CD4-positive, alpha-beta T cell (primary cell): ENCODE measurements around the gene RAPH1. TPM values are rescaled to one million over a fixed set of nuclear protein-coding genes. Genes with fewer than 3 reads are reported as not detected.

Experiments
- ATAC-seq: fragments of 200-7000 bp; cut with Tn5 transposase; one replicate; pipeline ENCODE4 v1.10.0; 2022; ENCODE audit warnings: mild to moderate bottlenecking; ENCODE audit not compliant: poor library complexity
- CTCF ChIA-PET: fragments of 350-600 bp; sonication (Branson Sonifier 250); formaldehyde crosslinking; loops from one replicate; lab custom pipeline; 2021; ENCODE audit warnings: antibody characterized with exemption, inconsistent platforms; lab: Charles Lee
- POLR2A ChIA-PET: fragments of 350-600 bp; sonication (Branson Sonifier 250); formaldehyde crosslinking; loops from one replicate; lab custom pipeline; 2021; ENCODE audit warnings: antibody characterized with exemption, inconsistent platforms; lab: Charles Lee
- DNase-seq, 14 experiments: peaks; one replicate each; pipeline ENCODE4 v3.0.0-alpha.2; 2013 to 2020; ENCODE audit warnings: mixed read lengths in 2 of 14
- H3K27ac ChIP-seq, 2 donors: one replicate each; pipeline versions ENCODE4 v1.5.1 to v1.7.0; 2013; ENCODE audit warnings: low read length in 2 of 2, low read depth in 1 of 2, mild to moderate bottlenecking in 1 of 2
- H3K27me3 ChIP-seq, 2 experiments: 1 replicate in 1 of 2; 2 replicates in 1 of 2; pipeline versions ENCODE4 v1.6.1 to v1.7.0; 2013; ENCODE audit warnings: low read length in 2 of 2, control low read depth in 1 of 2, mild to moderate bottlenecking in 1 of 2, moderate library complexity in 1 of 2; ENCODE audit not compliant: insufficient read depth in 2 of 2, control insufficient read depth in 1 of 2
- H3K36me3 ChIP-seq: one replicate; pipeline ENCODE4 v1.6.1; 2013; ENCODE audit warnings: low read length, control low read depth; ENCODE audit not compliant: insufficient read depth
- H3K4me1 ChIP-seq: one replicate; pipeline ENCODE4 v1.6.1; 2013; ENCODE audit warnings: low read length, control low read depth; ENCODE audit not compliant: insufficient read depth
- H3K4me3 ChIP-seq: one replicate; pipeline ENCODE4 v1.5.1; 2013; ENCODE audit warnings: mild to moderate bottlenecking, low read length, moderate library complexity
- H3K9me3 ChIP-seq, 2 experiments: 1 replicate in 1 of 2; 2 replicates in 1 of 2; pipeline versions ENCODE4 v1.6.1 to v1.7.0; 2013; ENCODE audit warnings: low read length in 2 of 2, mild to moderate bottlenecking in 2 of 2, control low read depth in 1 of 2, moderate library complexity in 1 of 2; ENCODE audit not compliant: control insufficient read depth in 1 of 2, insufficient read depth in 1 of 2
- H3K27ac Mint-ChIP-seq: one replicate; pipeline ENCODE4 v1.8.0; 2020; ENCODE audit warnings: mixed read lengths
- H3K27me3 Mint-ChIP-seq: one replicate; pipeline ENCODE4 v1.8.0; 2021; ENCODE audit warnings: mixed read lengths
- H3K36me3 Mint-ChIP-seq: one replicate; pipeline ENCODE4 v1.8.0; 2021; ENCODE audit warnings: low read depth, mixed read lengths
- H3K4me1 Mint-ChIP-seq: one replicate; pipeline ENCODE4 v1.8.0; 2021; ENCODE audit warnings: low read depth, mixed read lengths
- H3K4me3 Mint-ChIP-seq: one replicate; pipeline ENCODE4 v1.8.0; 2020; ENCODE audit warnings: mild to moderate bottlenecking, mixed read lengths
- H3K9me3 Mint-ChIP-seq: one replicate; pipeline ENCODE4 v1.8.0; 2020; ENCODE audit warnings: mixed read lengths
- CTCF ChIP-seq: fragments of 200-600 bp; IDR thresholded peaks from one replicate; pipeline ENCODE4 v1.8.0; 2022; ENCODE audit warnings: antibody characterized with exemption, mild to moderate bottlenecking
- intact Hi-C, 2 experiments: fragments of 100-400 bp; cut with DNase I in 1 of 2; cut with micrococcal nuclease in 1 of 2; formaldehyde crosslinking; loops; one replicate each; pipeline versions ENCODE4 v1.15.1 to v1.9.0; 2023 to 2025; cut with DNase I, micrococcal nuclease
- total RNA-seq, 174 experiments: library from RNA in 2 of 174; stranded (reverse) in 2 of 174; gene quantifications; one replicate each; pipeline ENCODE4 v1.2.3 and lab custom pipeline; 2021 to 2026

Gene RAPH1
- total RNA-seq, 2 experiments from 2014 or later, result 4.3 to 5.8 TPM

- H3K36me3 ChIP-seq, result no peaks in the 10 kb centered on the region
- no peak for TF ChIP-seq CTCF
- no peaks in the 10 kb centered on the region for H3K27me3 ChIP-seq
- intact Hi-C loops, result no loop called here
- no peak overlapping the region for H3K27ac Mint-ChIP-seq
- ATAC-seq, result peak; percentile 44
- H3K4me3 ChIP-seq, result no peak overlapping the region
- POLR2A ChIA-PET, result no interaction called here
- H3K4me1 Mint-ChIP-seq, result peaks cover 3% of the 10 kb centered on the region
- CTCF ChIA-PET, result interaction anchor here (1.1 kb wide), 1 partner anchor 190 kb away, joined by 3 read pairs; no protein-coding TSS in a partner anchor
- H3K27me3 Mint-ChIP-seq, result no peaks in the 10 kb centered on the region
- no peaks in the 10 kb centered on the region for H3K9me3 Mint-ChIP-seq
- H3K27ac ChIP-seq, result no peak overlapping the region
- no peaks in the 10 kb centered on the region for H3K36me3 Mint-ChIP-seq
- H3K4me1 ChIP-seq, result no peaks in the 10 kb centered on the region
- DNase-seq, result peak in 2 of 14 experiments; percentile 20 to 21
- no peaks in the 10 kb centered on the region for H3K9me3 ChIP-seq
- no peak overlapping the region for H3K4me3 Mint-ChIP-seq
Measured at GRCh38 chr2:203492965-203493364, 42.1 kb downstream of the RAPH1 start.

GRCh38 chr2:203490391-203490790, 44.7 kb downstream of the RAPH1 start:
- no peak overlapping the region for H3K4me3 Mint-ChIP-seq
- Histone ChIP-seq H3K27ac (no peak overlapping the region), H3K36me3 (no peaks in the 10 kb centered on the region), H3K27me3 (no peaks in the 10 kb centered on the region), H3K9me3 (no peaks in the 10 kb centered on the region), H3K4me1 (no peaks in the 10 kb centered on the region), H3K4me3 (no peak overlapping the region)
- no peaks in the 10 kb centered on the region for H3K27me3 Mint-ChIP-seq
- ATAC-seq (no peak), DNase-seq (no peak)
- H3K4me1 Mint-ChIP-seq, result no peaks in the 10 kb centered on the region
- TF ChIP-seq CTCF, result no peak
- POLR2A ChIA-PET, result no interaction called here
- H3K9me3 Mint-ChIP-seq, result no peaks in the 10 kb centered on the region
- no peaks in the 10 kb centered on the region for H3K36me3 Mint-ChIP-seq
- intact Hi-C loops, result no loop called here
- H3K27ac Mint-ChIP-seq, result no peak overlapping the region
- CTCF ChIA-PET, result interaction anchor here (1.2 kb wide), 1 partner anchor 325 kb away, joined by 4 read pairs; no protein-coding TSS in a partner anchor

- H3K4me1 ChIP-seq, result peaks cover under 1% of the 10 kb centered on the region
- Mint-ChIP-seq H3K4me3 (no peak overlapping the region), H3K27me3 (no peaks in the 10 kb centered on the region), H3K36me3 (no peaks in the 10 kb centered on the region), H3K4me1 (peaks cover under 1% of the 10 kb centered on the region), H3K27ac (no peak overlapping the region), H3K9me3 (no peaks in the 10 kb centered on the region)
- no peak overlapping the region for H3K27ac ChIP-seq
- intact Hi-C loops, result loop anchor here in 1 of 2 experiments (5.0 to 10.0 kb wide), 2 partner anchors 223 to 295 kb away; no protein-coding TSS in a partner anchor
- ATAC-seq (no peak), DNase-seq (no peak)
- TF ChIP-seq CTCF, result no peak
- no peaks in the 10 kb centered on the region for H3K27me3 ChIP-seq
- H3K4me3 ChIP-seq, result no peak overlapping the region
- H3K9me3 ChIP-seq, result no peaks in the 10 kb centered on the region
- CTCF ChIA-PET, result interaction anchor here (0.9 kb wide), 1 partner anchor 318 kb away, joined by 3 read pairs; no protein-coding TSS in a partner anchor
- H3K36me3 ChIP-seq, result no peaks in the 10 kb centered on the region
- POLR2A ChIA-PET, result no interaction called here
Measured at GRCh38 chr2:203489531-203489930, 45.6 kb downstream of the RAPH1 start.
